ENCODE results near the gene KIF5A.
"Not testable (repeated sequence)": the region's sequence is repeated elsewhere in the genome, so short reads cannot be mapped to it uniquely, and the experiment has no call there.

KIF5A gene

DNA sequence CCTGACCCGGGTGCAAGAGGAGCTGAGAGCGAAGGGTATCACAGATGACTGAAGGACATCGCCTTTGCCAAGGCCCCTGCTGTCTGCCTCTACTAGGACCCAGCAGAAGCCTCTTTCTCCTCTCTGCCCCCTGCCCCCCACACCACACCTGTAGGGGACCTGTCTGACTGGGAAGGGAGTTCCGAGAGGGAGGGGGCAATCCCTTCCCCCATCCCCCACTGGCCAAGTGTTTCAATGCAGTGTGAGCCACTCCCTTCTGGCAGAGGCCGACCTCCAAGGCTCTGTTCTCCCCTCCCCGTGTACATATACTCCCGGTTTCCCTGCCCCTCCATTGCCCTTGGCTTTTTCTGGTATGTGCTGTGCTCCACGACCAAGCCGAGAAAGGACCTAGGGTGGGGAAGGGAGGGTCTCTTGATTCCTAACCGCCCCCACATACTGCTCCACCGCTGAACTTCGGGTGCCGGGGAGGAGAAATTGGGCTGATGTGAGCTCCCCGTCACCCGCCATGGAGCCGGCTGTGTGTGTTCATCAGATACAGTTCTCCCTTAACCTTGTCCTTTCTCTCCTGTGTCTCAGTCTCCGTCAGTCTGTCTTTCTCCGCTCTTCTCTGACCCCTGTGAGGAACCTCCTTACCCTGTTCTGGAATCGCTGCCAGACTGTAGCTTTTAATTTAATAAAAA is 59.4 kb downstream of the KIF5A start:
- no peak for DNase-seq

- DNase-seq, result no peak
These were observed 60.1 kb downstream of the KIF5A start for GRCh38 chr12:57609781-57610553.

DNA sequence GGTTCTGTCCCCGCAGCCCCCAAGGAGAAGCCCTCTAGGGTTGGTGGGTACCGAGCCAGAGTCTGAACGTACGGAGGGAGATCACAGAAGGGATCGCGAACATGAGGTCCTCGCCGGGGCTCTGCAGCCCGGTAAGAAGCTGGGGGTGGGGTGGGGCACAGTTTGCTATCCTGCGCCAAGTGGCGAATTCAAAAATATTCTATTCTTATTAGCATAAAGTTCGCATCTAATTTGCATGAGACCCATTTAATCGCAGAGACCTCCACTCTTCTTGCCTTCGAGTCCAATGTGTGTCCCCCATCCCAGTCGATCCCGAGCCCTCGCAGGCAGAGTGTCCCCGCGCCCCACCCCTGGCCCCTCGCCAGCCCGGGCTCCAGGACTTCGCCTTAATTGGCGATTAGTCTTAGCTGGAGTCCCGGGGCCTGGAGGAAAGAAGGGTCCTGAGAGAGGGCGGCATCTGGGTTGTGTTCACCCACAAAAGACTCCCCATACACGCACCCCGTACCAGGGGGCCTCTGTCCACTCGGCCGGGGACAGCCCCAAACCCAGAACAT is 60.8 kb downstream of the KIF5A start:
- no peak for DNase-seq

DNA sequence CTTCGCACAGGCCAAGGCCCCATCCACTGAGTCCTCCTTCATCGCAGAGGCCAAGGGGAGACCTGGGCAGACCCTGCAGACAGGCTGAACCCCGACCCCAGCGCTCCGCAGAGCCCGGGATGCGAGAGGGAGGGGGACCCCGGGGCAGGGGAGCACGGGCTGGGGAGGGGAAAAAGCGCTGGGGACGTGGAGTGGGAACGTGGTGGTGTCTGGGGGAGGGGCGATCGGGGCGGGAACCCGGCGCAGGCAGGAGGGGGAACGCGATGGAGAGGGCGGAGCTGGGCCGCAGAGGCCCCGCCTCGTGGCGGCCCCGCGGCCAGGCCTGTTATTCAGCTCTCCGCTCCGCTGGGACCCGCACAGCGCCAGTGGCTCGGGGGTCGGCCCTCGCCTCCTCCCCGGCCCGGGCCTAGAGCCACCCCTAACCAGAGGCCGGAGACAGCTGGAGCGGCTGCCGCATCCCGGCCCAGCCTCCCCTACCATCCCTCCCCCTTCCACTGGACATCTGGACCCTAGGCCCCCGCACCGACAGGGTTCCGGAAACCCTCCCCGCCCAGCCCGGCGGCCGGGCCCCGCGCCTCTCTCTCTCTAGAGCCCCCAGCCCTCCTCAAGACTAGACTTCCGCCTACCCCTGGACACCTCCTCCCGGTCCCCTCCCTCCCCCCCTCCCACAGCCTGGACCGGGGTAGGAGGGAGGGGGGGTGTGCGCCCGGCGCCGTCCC is 61.4 kb downstream of the KIF5A start, which contains the start of gene ARHGEF25:
Gene ARHGEF25, plus strand, starts transcription at position 328 of the 719 bp plus-strand sequence. CDS start 460 bp downstream, outside the sequence.
- no peak for DNase-seq

DNA sequence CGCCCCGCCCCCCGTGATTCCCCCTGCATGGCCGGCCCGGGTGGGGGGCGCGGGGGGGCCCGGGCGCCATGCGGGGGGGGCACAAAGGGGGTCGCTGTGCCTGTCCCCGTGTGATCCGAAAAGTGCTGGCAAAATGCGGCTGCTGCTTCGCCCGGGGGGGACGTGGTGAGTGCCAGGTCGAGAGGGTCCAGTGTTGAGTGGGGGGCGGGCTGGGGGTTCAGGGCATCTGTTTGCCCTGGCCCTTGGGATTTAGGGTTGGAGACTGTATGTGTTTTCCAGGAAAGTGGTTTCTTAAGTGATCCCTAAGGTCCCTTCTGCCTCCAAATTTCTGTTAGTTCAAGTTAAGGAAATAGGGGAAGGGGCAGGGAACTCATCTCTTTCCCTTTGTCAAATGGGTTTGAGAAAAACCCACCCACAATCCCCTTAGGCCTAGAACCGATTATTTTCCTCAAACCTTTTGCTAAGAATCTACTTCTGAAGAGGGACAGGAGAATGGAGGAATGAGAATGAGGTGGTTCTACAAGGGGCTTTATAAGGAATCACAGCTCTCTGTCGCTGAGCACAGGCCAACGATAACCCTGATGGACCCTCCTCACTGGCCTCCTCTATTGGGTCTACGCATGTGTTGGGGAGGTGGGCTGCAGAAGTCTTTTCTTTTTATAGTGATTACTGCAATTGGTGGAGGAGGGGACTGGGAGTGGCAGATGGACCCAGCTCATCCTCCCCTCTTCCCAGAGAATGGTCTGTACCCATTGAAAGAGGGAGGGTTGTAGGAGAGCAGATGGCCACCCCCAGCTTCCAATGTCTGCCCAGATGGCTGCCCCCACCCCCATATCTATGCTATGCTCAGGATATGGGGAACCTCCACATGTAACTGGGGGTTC is 62.2 kb downstream of the KIF5A start:
- no peak for DNase-seq

GRCh38 chr12:57612711-57613426 is 63.0 kb downstream of the KIF5A start:
- no peak for DNase-seq

GRCh38 chr12:57613427-57614109 is 63.7 kb downstream of the KIF5A start:
- no peak for DNase-seq

DNA sequence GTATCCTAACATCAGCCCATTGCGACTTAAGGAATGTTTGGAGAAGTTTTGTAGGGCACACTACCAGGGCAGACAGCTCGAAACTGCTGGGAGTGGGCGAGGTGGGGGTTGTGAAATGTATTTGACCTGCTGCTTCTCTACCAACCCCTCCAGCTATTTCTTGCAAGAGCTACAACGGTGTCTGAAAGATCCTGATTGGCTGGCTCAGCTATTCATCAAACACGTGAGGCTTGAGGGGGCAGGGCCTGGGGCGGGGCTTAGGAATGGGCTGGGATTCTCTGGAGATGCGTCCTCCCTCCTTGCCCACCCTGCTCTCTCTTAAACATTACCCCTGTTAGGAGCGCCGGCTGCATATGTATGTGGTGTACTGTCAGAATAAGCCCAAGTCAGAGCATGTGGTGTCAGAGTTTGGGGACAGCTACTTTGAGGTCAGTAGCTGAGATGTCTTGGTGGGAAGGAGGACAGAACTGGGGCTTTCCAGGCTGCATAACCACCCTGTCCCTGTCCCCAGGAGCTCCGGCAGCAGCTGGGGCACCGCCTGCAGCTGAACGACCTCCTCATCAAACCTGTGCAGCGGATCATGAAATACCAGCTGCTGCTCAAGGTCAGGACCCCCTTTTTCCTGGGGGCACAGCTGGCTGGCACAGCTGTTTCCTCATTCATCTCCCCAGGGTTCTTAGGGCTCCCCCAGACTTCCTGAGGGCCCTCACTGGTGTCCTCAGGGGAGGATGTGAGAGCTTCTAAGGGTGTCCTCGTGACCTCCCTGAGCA is 64.5 kb downstream of the KIF5A start:
- DNase-seq, result no peak

DNA sequence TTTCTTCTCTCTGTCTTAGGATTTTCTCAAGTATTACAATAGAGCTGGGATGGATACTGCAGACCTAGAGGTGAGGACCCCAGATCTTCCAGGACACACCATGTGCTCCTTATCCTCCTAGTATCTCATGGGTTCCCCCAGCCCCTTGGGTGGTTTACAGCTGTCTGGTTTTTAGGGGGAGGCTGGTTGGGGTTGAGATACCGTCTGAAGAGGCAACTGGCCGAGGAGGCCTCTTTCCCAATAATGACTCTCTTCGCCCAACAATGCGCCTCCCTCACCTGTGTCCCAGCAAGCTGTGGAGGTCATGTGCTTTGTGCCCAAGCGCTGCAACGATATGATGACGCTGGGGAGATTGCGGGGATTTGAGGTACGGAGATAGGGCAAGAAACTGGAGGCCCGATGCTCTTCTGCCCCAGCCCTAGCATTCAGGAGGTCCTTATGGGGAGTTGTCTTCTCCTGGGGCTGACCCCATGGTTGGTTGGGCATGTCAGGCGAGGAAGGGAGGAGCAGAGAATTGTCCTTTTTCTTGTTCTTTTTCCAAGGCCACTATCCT is 65.2 kb downstream of the KIF5A start:
- DNase-seq, result no peak

DNA sequence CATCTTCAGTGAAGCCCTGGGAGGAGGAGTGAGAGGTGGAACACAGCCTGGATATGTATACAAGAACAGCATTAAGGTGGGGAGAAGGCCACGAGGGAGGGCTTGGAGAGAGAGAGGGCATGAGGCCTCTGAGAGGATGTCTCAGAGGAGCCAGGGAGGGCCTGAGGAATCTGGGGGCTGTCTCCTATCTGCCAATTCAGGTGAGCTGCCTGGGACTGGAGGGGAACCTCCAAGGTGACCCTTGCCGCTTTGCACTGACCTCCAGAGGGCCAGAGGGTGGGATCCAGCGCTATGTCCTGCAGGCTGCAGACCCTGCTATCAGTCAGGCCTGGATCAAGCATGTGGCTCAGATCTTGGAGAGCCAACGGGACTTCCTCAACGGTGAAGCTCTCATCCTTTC is 65.8 kb downstream of the KIF5A start:
- DNase-seq, result no peak

GRCh38 chr12:57616383-57617101 is 66.7 kb downstream of the KIF5A start:
- DNase-seq, result no peak

DNA sequence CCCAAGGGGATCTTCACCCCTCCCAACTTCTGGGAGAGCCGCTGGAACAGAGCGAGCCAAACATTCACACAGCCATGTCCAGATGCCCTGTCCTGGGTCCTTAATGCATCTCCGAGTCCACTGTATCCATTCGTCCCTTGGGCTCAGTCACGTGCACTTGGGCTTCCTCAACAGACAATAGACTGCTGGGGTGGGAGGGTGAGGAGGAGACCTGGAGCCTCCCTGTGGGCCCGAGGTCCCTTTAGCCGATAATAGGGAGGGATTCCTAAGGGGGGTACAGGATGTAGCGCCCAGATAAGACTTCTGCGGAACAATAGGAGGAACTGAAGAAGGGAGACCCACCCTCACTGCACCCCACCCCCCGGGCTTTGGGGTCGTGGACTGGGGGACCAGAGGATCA is 68.1 kb downstream of the KIF5A start:
- no peak for DNase-seq

DNA sequence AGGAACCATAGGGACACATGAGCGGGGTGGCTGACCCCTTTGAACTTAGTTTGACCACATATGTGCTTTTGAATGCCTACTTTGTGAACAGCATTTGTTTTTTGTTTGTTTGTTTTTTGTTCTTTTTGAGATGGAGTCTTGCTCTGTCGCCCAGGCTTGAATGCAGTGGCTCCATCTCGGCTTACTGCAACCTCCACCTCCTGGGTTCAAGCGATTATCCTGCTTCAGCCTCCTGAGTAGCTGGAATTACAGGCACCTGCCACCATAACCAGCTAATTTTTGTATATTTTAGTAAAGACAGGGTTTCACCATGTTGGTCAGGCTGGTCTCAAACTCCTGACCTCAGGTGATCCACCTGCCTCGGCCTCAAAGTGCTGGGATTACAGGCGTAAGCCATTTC is 68.6 kb downstream of the KIF5A start:
- DNase-seq, result not testable (repeated sequence)

DNA sequence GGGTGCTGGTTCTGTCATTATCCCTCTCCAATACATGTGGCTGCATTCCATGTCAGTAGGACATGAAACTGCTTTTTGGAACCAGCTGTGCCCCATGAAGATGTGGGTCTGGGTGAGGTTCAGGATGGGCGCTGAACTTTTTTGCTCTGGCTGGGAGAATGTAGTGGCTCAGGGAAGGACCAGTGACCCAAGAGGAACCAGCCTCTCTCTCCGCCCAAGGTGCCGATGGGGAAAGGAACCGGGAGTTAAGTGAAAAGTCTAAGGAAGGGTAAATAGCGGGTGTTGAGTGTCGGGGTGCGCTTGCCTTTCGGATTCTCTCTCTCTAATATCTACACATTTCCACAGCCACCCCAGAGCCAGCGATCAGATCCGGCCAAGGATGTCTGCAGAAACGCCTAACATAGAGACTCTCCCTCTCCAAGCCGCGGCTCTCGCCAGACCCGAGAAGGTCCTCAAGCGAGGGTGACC is 69.2 kb downstream of the KIF5A start:
- no peak for DNase-seq

DNA sequence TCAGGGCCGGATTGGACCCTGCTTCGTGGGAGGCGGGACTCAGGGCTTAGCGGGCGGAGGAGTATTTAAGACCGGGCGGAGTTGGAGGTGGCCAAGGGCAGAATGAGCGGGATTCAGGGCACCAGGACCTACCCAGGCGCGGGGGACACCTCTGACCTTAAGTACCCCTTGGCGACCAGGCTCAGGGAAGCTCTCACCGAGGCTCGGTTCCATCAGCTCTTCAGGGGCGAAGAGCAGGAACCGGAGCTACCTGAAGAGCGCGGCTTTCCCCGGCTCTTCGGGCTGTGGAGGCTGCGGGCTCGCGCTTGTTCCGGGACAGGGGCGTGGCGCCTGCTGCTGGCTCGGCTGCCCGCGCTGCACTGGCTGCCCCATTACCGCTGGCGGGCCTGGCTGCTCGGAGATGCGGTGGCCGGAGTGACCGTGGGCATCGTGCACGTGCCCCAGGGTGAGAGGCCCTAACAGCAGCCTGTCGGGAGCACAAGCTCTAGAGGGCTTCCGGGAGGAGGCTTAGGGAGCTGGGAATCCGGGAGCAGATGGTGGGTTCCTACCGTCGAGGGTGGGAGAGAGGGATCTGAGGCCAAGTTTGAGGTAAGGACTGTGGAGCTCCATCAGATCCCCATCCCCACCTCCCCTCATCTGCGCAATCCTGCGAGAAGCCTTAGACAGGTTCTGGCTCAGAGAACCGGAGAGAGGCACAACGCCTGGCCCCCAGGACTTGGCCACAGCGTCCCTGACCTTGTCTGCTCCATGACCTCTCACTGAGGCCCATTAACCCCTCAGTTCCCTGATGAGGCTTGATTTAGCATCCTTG is 69.8 kb downstream of the KIF5A start:
- DNase-seq, result no peak

DNA sequence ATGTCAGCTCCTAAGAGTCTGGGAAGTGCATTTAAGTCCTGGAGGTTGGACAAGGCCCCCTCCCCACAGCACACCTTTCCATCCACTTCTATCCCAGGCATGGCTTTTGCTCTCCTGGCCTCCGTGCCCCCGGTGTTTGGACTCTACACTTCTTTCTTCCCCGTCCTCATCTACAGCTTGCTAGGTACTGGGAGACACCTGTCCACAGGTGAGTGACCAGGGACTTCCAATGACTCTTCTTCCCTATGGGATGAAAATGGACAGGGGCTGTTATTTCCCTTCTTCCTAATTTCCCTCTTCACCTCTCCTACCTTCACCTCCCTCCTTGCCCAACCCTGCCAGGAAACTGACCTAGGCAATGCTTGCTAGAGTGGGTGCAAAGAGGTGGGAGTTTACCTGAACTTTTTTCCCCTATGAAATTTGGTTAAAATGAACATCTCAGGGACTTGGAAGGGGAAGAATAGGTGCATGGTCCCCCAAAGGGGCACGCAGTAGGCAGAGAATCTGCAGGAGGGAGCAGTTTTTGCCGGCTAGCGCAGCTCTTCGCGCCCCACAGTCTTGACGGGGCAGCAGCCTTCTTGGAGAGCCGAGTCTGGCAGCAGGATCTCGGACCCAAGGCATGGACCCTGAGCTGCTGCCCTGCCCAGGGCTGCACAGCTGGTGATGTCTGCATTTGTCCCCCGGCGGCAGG is 70.5 kb downstream of the KIF5A start:
- DNase-seq, result no peak

DNA sequence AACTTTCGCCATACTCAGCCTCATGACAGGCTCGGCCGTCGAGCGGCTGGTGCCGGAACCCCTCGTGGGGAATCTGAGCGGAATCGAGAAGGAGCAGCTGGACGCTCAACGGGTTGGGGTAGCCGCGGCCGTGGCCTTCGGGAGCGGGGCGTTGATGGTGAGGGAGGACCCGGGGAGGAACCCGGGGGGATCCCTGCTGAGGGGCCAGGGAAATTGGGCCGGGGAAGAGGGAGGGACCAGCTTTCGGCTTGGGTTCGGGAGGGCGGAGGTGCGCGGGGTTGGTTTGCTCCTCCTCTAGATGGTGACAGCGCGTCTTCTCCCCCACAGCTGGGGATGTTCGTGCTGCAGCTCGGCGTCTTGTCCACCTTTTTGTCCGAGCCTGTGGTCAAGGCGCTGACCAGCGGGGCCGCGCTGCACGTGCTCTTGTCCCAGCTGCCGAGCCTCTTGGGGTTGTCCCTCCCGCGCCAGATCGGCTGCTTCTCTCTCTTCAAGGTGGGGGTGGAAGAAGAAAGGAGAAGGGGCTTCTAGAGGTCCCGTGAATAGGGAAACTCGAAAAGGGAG is 71.2 kb downstream of the KIF5A start:
- no peak for DNase-seq
